ENCODE data around the gene MEX3B. TPM values are rescaled to one million over a fixed set of nuclear protein-coding genes. Genes with fewer than 3 reads are reported as not detected.

MEX3B gene
- total RNA-seq, 3 donors from 2014 or later, result 0.98 to 2.3 (median 2.2) TPM

GRCh38 chr15:82047453-82048400 lies 1.9 kb upstream of the MEX3B start:
- no peaks in the 10 kb centered on the region for H3K27me3 ChIP-seq
- H3K4me3 ChIP-seq, result peak overlapping the region; percentile 73 to 88 (median 78)
- TF ChIP-seq CTCF (IDR thresholded peaks at IDR 0.05) (no peak), POLR2AphosphoS5 (IDR thresholded peaks at IDR 0.05) (no peak), POLR2A (IDR thresholded peaks at IDR 0.05) (no peak)
- no peaks in the 10 kb centered on the region for H3K36me3 ChIP-seq
- intact Hi-C loops (cut with DNase I; ENCODE audit: low total_unique reads), result no loop called here
- DNase-seq (ENCODE audit: low spot score in 2 of 2), result no peak
- no peaks in the 10 kb centered on the region for H3K4me1 ChIP-seq
- no peaks in the 10 kb centered on the region for H3K9me3 ChIP-seq
- H3K27ac ChIP-seq, result peak overlapping the region; percentile 85 to 91

GRCh38 chr15:82046666-82047452 lies 1.0 kb upstream of the MEX3B start:
- Histone ChIP-seq H3K27me3 (no peaks in the 10 kb centered on the region), H3K4me1 (no peaks in the 10 kb centered on the region), H3K27ac (peak overlapping the region; percentile 85 to 91), H3K4me3 (peak overlapping the region; percentile 73 to 88 (median 78)), H3K9me3 (no peaks in the 10 kb centered on the region), H3K36me3 (no peaks in the 10 kb centered on the region)
- peak; percentile 49 to 66 (median 64) for TF ChIP-seq CTCF (IDR thresholded peaks at IDR 0.05)
- peak in 1 of 3 donors; percentile 10 for TF ChIP-seq POLR2AphosphoS5 (IDR thresholded peaks at IDR 0.05)
- TF ChIP-seq POLR2A (IDR thresholded peaks at IDR 0.05), result no peak
- intact Hi-C loops (cut with DNase I; ENCODE audit: low total_unique reads), result no loop called here
- peak; percentile 77 to 82 for DNase-seq (ENCODE audit: low spot score in 2 of 2)

- H3K36me3 ChIP-seq, result no peaks in the 10 kb centered on the region
- DNase-seq (ENCODE audit: low spot score in 2 of 2), result no peak
- TF ChIP-seq CTCF (IDR thresholded peaks at IDR 0.05) (no peak), POLR2A (IDR thresholded peaks at IDR 0.05) (no peak), POLR2AphosphoS5 (IDR thresholded peaks at IDR 0.05) (no peak)
- H3K4me1 ChIP-seq, result no peaks in the 10 kb centered on the region
- no peaks in the 10 kb centered on the region for H3K27me3 ChIP-seq
- peak overlapping the region; percentile 85 to 91 for H3K27ac ChIP-seq
- H3K4me3 ChIP-seq, result peak overlapping the region; percentile 73 to 88 (median 78)
- intact Hi-C loops (cut with DNase I; ENCODE audit: low total_unique reads), result no loop called here
- H3K9me3 ChIP-seq, result no peaks in the 10 kb centered on the region
Measured at GRCh38 chr15:82045179-82045891, 483 bp downstream of the MEX3B start.

DNA sequence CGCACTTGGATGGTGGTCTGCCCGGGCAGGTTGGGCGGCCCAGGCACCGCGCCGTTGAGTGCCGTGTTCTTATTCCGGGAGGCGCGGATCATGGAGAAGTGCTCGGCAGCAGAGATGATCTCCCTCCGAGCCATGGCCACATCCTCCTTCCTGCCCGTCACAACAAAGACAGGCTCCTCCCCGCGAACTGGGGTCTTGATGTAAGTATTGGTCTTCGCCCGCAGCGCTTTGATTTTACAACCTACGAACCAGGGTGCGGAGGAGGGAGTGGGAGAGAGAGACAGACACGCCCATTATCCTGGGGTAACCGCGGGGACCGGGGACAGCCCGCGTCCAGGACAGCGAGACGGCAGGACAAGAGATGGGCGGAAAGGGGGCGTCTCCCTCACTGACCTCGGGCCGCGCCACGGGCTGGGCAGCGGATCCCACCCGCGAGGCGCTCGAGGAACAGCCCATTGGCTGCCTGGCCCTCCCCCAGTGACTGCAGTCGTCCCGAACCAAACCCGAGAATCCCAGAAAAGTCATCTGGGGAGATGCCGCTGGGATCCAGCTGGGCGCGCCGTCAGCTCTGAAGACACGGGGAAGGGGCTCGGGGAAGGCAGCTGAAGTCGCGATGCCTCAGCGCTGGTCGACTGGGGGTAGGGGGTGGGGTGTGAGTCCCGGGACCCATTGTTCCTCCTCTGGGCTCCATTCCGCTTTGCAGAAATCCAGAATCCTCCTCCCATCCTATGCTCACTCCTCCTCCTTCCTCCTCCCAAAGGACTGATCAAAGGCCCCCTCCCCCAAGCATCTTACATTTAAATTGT lies 1.2 kb downstream of the MEX3B start:
- no peaks in the 10 kb centered on the region for H3K36me3 ChIP-seq
- no peaks in the 10 kb centered on the region for H3K27me3 ChIP-seq
- DNase-seq (ENCODE audit: low spot score in 2 of 2), result peak in 1 of 2 donors; percentile 23
- intact Hi-C loops (cut with DNase I; ENCODE audit: low total_unique reads), result no loop called here
- no peaks in the 10 kb centered on the region for H3K9me3 ChIP-seq
- H3K4me3 ChIP-seq, result peak overlapping the region; percentile 73 to 88 (median 78)
- peak overlapping the region; percentile 85 to 91 for H3K27ac ChIP-seq
- no peaks in the 10 kb centered on the region for H3K4me1 ChIP-seq
- TF ChIP-seq POLR2AphosphoS5 (IDR thresholded peaks at IDR 0.05), result no peak
- TF ChIP-seq CTCF (IDR thresholded peaks at IDR 0.05), result no peak
- TF ChIP-seq POLR2A (IDR thresholded peaks at IDR 0.05), result no peak

Data from breast epithelium (tissue), 4 donors.